ENCODE measurements around the gene SSNA1. TPM values are rescaled to one million over a fixed set of nuclear protein-coding genes. Genes with fewer than 3 reads are reported as not detected.

SSNA1 gene
- total and polyA plus RNA-seq, 2 donors (not counting 1 experiment from before 2014, with no cell fraction given): 53.6 to 129 TPM

DNA sequence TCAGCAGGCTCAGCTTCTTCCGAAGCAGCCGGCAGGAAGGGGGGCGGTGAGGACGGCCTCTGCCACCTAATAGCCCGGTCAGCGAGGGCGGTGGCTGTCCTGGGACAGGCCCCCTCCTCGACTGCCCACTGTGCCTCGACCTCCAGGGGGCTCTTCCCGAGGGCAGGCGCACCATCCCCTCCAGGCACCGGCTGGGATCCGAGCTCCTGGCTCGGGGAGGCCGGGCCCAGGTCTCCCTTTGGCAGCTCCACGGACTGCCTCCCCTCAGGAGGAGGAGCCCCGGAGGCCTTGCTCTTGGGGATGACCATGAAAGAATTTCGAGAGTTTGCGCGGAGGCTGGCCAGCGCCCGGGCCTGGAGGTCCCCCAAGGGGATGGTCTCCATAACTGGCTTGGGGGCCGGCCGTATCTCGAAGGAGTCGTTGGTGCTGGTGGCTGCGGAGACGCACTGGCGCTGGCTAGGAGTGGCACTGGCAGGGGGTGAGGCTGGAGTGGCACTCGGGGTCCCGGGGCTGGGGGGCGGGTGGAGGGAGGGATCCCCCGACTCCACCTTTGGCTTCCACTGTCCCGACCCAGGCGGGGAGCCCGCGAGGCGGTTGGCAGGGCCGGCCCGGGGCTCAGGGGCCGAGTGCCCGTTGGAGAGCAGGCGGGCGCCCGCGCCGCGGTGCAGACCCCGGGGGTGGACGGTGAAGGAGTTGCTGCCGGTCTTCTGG, 11.1 kb downstream of the SSNA1 start:
- Mint-ChIP-seq H3K4me1 (peaks cover 25% of the 10 kb centered on the region), H3K9me3 (ENCODE audit: insufficient read depth) (no peaks in the 10 kb centered on the region), H3K27ac (peak overlapping the region; percentile 80), H3K27me3 (no peaks in the 10 kb centered on the region), H3K4me3 (peak overlapping the region; percentile 77)
- Histone ChIP-seq H3K27me3 (replicated peaks in 1 of 4; ENCODE audit: control extremely low read depth in 1 of 4, control insufficient read depth in 3 of 4, insufficient read depth in 4 of 4, low read length in 3 of 4) (peaks cover 0 to 6% (median 0%) of the 10 kb centered on the region in 4 experiments), H3K9me3 (ENCODE audit: control extremely low read depth in 1 of 3, control insufficient read depth in 2 of 3, insufficient read depth in 1 of 3, low read length in 2 of 3) (no peaks in the 10 kb centered on the region), H3K9ac (ENCODE audit: low read length) (no peak overlapping the region), H3K36me3 (replicated peaks in 1 of 2; ENCODE audit: control extremely low read depth in 1 of 2, control insufficient read depth in 1 of 2, extremely low read depth in 1 of 2, insufficient read depth in 2 of 2, low read length in 1 of 2) (peaks cover 0 to 5% of the 10 kb centered on the region in 2 experiments), H3K79me2 (ENCODE audit: control insufficient read depth, insufficient read depth, low read length) (peaks cover 80% of the 10 kb centered on the region), H3K4me2 (replicated peaks; ENCODE audit: low read depth, low read length, poor library complexity, severe bottlenecking) (peak overlapping the region; percentile 96), H2AFZ (ENCODE audit: insufficient read depth, low read depth, low read length, poor library complexity, severe bottlenecking) (no peak overlapping the region), H3K4me3 (ENCODE audit: control extremely low read depth in 1 of 5, extremely low read depth in 1 of 5, insufficient read depth in 1 of 5, low read depth in 2 of 5, low read length in 4 of 5) (peak overlapping the region in 3 of 5 experiments; percentile 18 to 33 (median 29)), H4K20me1 (ENCODE audit: control insufficient read depth, insufficient read depth, low read length, poor library complexity, severe bottlenecking) (peaks cover 44% of the 10 kb centered on the region), H3K27ac (ENCODE audit: low read length in 2 of 2) (no peak overlapping the region), H3K4me1 (ENCODE audit: control insufficient read depth in 2 of 2, insufficient read depth in 2 of 2, low read length in 2 of 2) (peaks cover 26 to 35% of the 10 kb centered on the region in 2 donors)
- CTCF ChIA-PET: interaction anchor here (1.5 kb wide), 1 partner anchor 11 kb away, joined by 7 read pairs; the partner anchor contains the start of genes ANAPC2 and SSNA1
- ATAC-seq (ENCODE audit: low read depth) (no peak), DNase-seq (peak; percentile 33)
- WGBS (ENCODE audit: insufficient coverage): 37% methylated on average over 45 of the region's 51 CpGs
- TF ChIP-seq, protein P1, sequence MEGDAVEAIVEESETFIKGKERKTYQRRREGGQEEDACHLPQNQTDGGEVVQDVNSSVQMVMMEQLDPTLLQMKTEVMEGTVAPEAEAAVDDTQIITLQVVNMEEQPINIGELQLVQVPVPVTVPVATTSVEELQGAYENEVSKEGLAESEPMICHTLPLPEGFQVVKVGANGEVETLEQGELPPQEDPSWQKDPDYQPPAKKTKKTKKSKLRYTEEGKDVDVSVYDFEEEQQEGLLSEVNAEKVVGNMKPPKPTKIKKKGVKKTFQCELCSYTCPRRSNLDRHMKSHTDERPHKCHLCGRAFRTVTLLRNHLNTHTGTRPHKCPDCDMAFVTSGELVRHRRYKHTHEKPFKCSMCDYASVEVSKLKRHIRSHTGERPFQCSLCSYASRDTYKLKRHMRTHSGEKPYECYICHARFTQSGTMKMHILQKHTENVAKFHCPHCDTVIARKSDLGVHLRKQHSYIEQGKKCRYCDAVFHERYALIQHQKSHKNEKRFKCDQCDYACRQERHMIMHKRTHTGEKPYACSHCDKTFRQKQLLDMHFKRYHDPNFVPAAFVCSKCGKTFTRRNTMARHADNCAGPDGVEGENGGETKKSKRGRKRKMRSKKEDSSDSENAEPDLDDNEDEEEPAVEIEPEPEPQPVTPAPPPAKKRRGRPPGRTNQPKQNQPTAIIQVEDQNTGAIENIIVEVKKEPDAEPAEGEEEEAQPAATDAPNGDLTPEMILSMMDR (IDR thresholded peaks at IDR 0.05): no peak
- TF ChIP-seq EZH2 (IDR thresholded peaks at IDR 0.05; ENCODE audit: borderline replicate concordance, insufficient read depth, low read depth, low read length, poor library complexity, severe bottlenecking): no peak
- POLR2A ChIA-PET: interaction anchor here (0.6 to 2.0 kb wide), 2 partner anchors 11 to 75 kb away, joined by 3 to 18 read pairs; partner anchors contain the start of genes ANAPC2 and SSNA1
- intact Hi-C loops (cut with micrococcal nuclease): loop anchor here (1.0 to 10.0 kb wide), 8 partner anchors 11 to 315 kb away; partner anchors contain the start of genes ANAPC2, NELFB, SAPCD2 and SSNA1
